ENCODE results near the gene CCDC24. TPM values are rescaled to one million over a fixed set of nuclear protein-coding genes. Genes with fewer than 3 reads are reported as not detected.

Gene CCDC24
- total RNA-seq, 1 experiment from 2014 or later: 24.4 TPM

DNA sequence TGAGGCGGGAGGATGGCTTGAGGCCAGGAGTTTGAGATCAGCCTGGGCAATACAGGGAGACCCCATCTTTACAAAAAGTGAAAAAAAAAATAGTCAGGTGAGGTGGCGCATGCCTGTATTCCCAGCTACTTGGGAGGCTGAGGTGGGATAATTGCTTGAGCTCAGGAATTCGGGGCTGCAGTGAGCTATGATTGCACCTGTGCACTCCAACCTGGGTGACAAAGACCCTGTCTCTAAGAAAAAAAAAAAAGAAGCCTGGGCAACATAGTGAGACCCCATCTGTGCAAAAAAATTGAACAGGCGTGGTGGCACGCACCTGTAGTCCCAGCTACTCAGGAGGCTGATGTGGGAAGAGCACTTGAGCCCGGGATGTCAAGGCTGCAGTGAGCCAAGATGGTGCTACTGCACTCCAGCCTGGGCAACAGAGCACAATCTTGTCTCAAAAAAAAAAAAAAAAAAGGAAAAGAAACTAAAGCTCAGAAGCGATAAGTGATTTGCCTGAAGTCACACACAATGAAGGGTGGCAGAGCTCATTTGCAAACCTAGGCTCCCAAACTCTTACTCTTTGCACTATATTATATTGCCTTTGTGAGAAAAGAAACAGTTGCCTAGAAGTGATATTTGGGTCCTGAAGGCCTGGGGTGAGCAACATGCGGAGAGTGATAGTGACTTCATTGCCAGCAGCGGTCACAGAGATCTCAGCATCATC lies 2.0 kb downstream of the CCDC24 start:
- Histone ChIP-seq H3K36me3 (ENCODE audit: control insufficient read depth, insufficient read depth, low read length) (no peaks in the 10 kb centered on the region), H3K9me3 (ENCODE audit: control insufficient read depth, insufficient read depth, low read depth, low read length) (no peaks in the 10 kb centered on the region), H3K4me3 (ENCODE audit: low read depth in 2 of 2, low read length in 2 of 2) (no peak overlapping the region), H3K27ac (ENCODE audit: low read length) (no peak overlapping the region), H3K27me3 (ENCODE audit: control insufficient read depth, insufficient read depth, low read length) (no peaks in the 10 kb centered on the region), H3K4me1 (ENCODE audit: control insufficient read depth, insufficient read depth, low read length) (peaks cover 16% of the 10 kb centered on the region)
- in situ Hi-C loops (cut with HindIII; ENCODE audit: low pct_unique_long_range_greater_than_20kb, low sequenced_read_pairs): no loop called here
- TF ChIP-seq SIN3A (IDR thresholded peaks at IDR 0.05; ENCODE audit: borderline replicate concordance, insufficient read depth, low read depth, low read length) (no peak), REST (IDR thresholded peaks at IDR 0.05; ENCODE audit: insufficient read depth in 1 of 2, low read depth in 2 of 2, low read length in 1 of 2) (no peak), TCF7L2 (IDR thresholded peaks at IDR 0.05; ENCODE audit: low read depth, low read length) (no peak), POLR2AphosphoS5 (IDR thresholded peaks at IDR 0.05; ENCODE audit: low read depth, low read length) (no peak)
- TF ChIP-seq, protein P1, sequence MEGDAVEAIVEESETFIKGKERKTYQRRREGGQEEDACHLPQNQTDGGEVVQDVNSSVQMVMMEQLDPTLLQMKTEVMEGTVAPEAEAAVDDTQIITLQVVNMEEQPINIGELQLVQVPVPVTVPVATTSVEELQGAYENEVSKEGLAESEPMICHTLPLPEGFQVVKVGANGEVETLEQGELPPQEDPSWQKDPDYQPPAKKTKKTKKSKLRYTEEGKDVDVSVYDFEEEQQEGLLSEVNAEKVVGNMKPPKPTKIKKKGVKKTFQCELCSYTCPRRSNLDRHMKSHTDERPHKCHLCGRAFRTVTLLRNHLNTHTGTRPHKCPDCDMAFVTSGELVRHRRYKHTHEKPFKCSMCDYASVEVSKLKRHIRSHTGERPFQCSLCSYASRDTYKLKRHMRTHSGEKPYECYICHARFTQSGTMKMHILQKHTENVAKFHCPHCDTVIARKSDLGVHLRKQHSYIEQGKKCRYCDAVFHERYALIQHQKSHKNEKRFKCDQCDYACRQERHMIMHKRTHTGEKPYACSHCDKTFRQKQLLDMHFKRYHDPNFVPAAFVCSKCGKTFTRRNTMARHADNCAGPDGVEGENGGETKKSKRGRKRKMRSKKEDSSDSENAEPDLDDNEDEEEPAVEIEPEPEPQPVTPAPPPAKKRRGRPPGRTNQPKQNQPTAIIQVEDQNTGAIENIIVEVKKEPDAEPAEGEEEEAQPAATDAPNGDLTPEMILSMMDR (IDR thresholded peaks at IDR 0.05): no peak
- CTCF ChIA-PET: interaction anchor here (0.6 to 0.8 kb wide), 4 partner anchors 12 to 618 kb away, joined by 3 to 5 read pairs (median 4); no protein-coding TSS in a partner anchor
- BruUV-seq (replicated peaks): TSS peak; percentile 60
- intact Hi-C loops (cut with micrococcal nuclease; ENCODE audit: unreplicated experiment): loop anchor here (5.0 kb wide), 1 partner anchor 44 kb away; no protein-coding TSS in a partner anchor
- ATAC-seq (no peak), DNase-seq (ENCODE audit: low read depth, low spot score) (no peak)
- POLR2A ChIA-PET: interaction anchor here (0.6 to 0.7 kb wide), 5 partner anchors 17 to 282 kb away, joined by 3 to 7 read pairs (median 5); no protein-coding TSS in a partner anchor

GRCh38 chr1:43994071-43994470 lies 2.7 kb downstream of the CCDC24 start:
- no peak for DNase-seq (ENCODE audit: low read depth, low spot score)
- no TSS peak for BruUV-seq (replicated peaks)
- Histone ChIP-seq H3K27ac (ENCODE audit: low read length) (no peak overlapping the region), H3K4me1 (ENCODE audit: control insufficient read depth, insufficient read depth, low read length) (peaks cover 16% of the 10 kb centered on the region), H3K27me3 (ENCODE audit: control insufficient read depth, insufficient read depth, low read length) (no peaks in the 10 kb centered on the region), H3K36me3 (ENCODE audit: control insufficient read depth, insufficient read depth, low read length) (no peaks in the 10 kb centered on the region), H3K9me3 (ENCODE audit: control insufficient read depth, insufficient read depth, low read depth, low read length) (no peaks in the 10 kb centered on the region), H3K4me3 (ENCODE audit: low read depth in 2 of 2, low read length in 2 of 2) (no peak overlapping the region)
- POLR2A ChIA-PET: interaction anchor here (0.6 kb wide), 1 partner anchor 37 kb away, joined by 7 read pairs; no protein-coding TSS in a partner anchor
- no peak for ATAC-seq
- in situ Hi-C loops (cut with HindIII; ENCODE audit: low pct_unique_long_range_greater_than_20kb, low sequenced_read_pairs) (no loop called here), intact Hi-C loops (cut with micrococcal nuclease; ENCODE audit: unreplicated experiment) (loop anchor here (5.0 kb wide), 1 partner anchor 43 kb away; no protein-coding TSS in a partner anchor)
- TF ChIP-seq POLR2AphosphoS5 (IDR thresholded peaks at IDR 0.05; ENCODE audit: low read depth, low read length): no peak
- no peak for TF ChIP-seq TCF7L2 (IDR thresholded peaks at IDR 0.05; ENCODE audit: low read depth, low read length)
- TF ChIP-seq, protein P1 (IDR thresholded peaks at IDR 0.05): no peak
- no peak for TF ChIP-seq SIN3A (IDR thresholded peaks at IDR 0.05; ENCODE audit: borderline replicate concordance, insufficient read depth, low read depth, low read length)
- TF ChIP-seq REST (IDR thresholded peaks at IDR 0.05; ENCODE audit: insufficient read depth in 1 of 2, low read depth in 2 of 2, low read length in 1 of 2): no peak
- CTCF ChIA-PET: interaction anchor here (0.7 kb wide), 1 partner anchor 617 kb away, joined by 5 read pairs; no protein-coding TSS in a partner anchor

Measured in Panc1 (cell line).